HEK293 (cell line): ENCODE measurements around the gene KRTAP4-7.
"Not testable (repeated sequence)": the region's sequence is repeated elsewhere in the genome, so short reads cannot be mapped to it uniquely, and the experiment has no call there.

Experiments used
- CTCF ChIA-PET: fragments of 350-600 bp; formaldehyde crosslinking; extraction: SDS; loops from one replicate; lab custom pipeline; 2021; ENCODE audit warnings: antibody characterized with exemption; lab: Yijun Ruan, JAX
- POLR2A ChIA-PET: fragments of 300-600 bp; formaldehyde crosslinking; extraction: SDS; loops from one replicate; lab custom pipeline; 2020; ENCODE audit warnings: antibody characterized with exemption, inconsistent platforms; lab: Yijun Ruan, JAX
- H3K27ac ChIP-seq: fragments of 200-500 bp; sonication (Bioruptor generic); 2 replicates; pipeline ENCODE4 v1.5.1; 2014; ENCODE audit warnings: low read depth, low read length, control low read depth, inconsistent platforms; ENCODE audit errors: extremely low read depth
- H3K36me3 ChIP-seq, 2 experiments: fragments of 200-500 bp in 1 of 2; sonication (Bioruptor generic) in 1 of 2; 1 replicate in 1 of 2; 2 replicates in 1 of 2; pipeline ENCODE4 v1.5.1; 2014 to 2017; ENCODE audit warnings: inconsistent platforms in 2 of 2, low read length in 2 of 2; ENCODE audit not compliant: control insufficient read depth in 2 of 2, insufficient read depth in 1 of 2
- H3K4me1 ChIP-seq: fragments of 200-500 bp; sonication (Bioruptor generic); 2 replicates; pipeline ENCODE4 v1.5.1; 2014; ENCODE audit warnings: mild to moderate bottlenecking, low read length, inconsistent platforms; ENCODE audit not compliant: control insufficient read depth, insufficient read depth
- H3K4me3 ChIP-seq: 2 replicates; pipeline ENCODE4 v1.5.1; 2011; ENCODE audit warnings: low read depth, mild to moderate bottlenecking, control low read depth, low read length, moderate library complexity
- H3K9me3 ChIP-seq: fragments of 200-500 bp; sonication (Bioruptor generic); 2 replicates; pipeline ENCODE4 v1.5.1; 2014; ENCODE audit warnings: low read depth, low read length, inconsistent platforms; ENCODE audit not compliant: control insufficient read depth, insufficient read depth
- GLIS1 ChIP-seq: fragments of 450-650 bp; formaldehyde crosslinking; IDR thresholded peaks from 2 replicates; pipeline ENCODE4 v1.5.1; 2016; ENCODE audit warnings: missing biosample characterization, missing genetic modification characterization
- GLIS2 ChIP-seq: fragments of 450-650 bp; formaldehyde crosslinking; IDR thresholded peaks from 2 replicates; pipeline ENCODE4 v1.5.1; 2016; ENCODE audit warnings: missing biosample characterization, missing genetic modification characterization
- KLF10 ChIP-seq: fragments of 450-650 bp; IDR thresholded peaks from 2 replicates; pipeline ENCODE4 v1.5.1; 2018; ENCODE audit warnings: missing biosample characterization, mild to moderate bottlenecking, missing genetic modification characterization
- PRDM1 ChIP-seq: fragments of 450-650 bp; formaldehyde crosslinking; IDR thresholded peaks from 2 replicates; pipeline ENCODE4; 2016; ENCODE audit warnings: missing biosample characterization, missing genetic modification characterization
- SALL2 ChIP-seq: fragments of 450-650 bp; formaldehyde crosslinking; IDR thresholded peaks from 2 replicates; pipeline ENCODE4 v1.5.0; 2017; ENCODE audit warnings: missing biosample characterization, mild to moderate bottlenecking, missing genetic modification characterization, borderline replicate concordance
- SCRT2 ChIP-seq: fragments of 450-650 bp; formaldehyde crosslinking; IDR thresholded peaks from 2 replicates; pipeline ENCODE4 v1.5.1; 2016; ENCODE audit warnings: missing biosample characterization, missing genetic modification characterization
- SETDB1 ChIP-seq: IDR thresholded peaks from one replicate; pipeline ENCODE4 v1.6.1; 2017; ENCODE audit warnings: mild to moderate bottlenecking, low read length, moderate library complexity, mixed read lengths; ENCODE audit not compliant: insufficient read length
- TRIM28 ChIP-seq: IDR thresholded peaks from 2 replicates; pipeline ENCODE4 v1.6.1; 2011; ENCODE audit warnings: low read length, control low read depth, borderline replicate concordance
- ZBTB7A ChIP-seq: fragments of 450-650 bp; formaldehyde crosslinking; IDR thresholded peaks from 2 replicates; pipeline ENCODE4 v1.5.1; 2016; ENCODE audit warnings: low read depth, missing biosample characterization, missing genetic modification characterization
- ZEB2 ChIP-seq: fragments of 450-650 bp; formaldehyde crosslinking; IDR thresholded peaks from 2 replicates; pipeline ENCODE4 v1.5.1; 2016; ENCODE audit warnings: missing biosample characterization, missing genetic modification characterization
- ZFHX2 ChIP-seq: fragments of 450-650 bp; formaldehyde crosslinking; conservative IDR thresholded peaks from 2 replicates; pipeline ENCODE4 v1.5.1; 2016; ENCODE audit warnings: missing biosample characterization, missing genetic modification characterization
- ZNF157 ChIP-seq: fragments of 450-650 bp; formaldehyde crosslinking; IDR thresholded peaks from 2 replicates; pipeline ENCODE4 v1.5.1; 2016; ENCODE audit warnings: missing biosample characterization, missing genetic modification characterization
- ZNF184 ChIP-seq: fragments of 450-650 bp; IDR thresholded peaks from 2 replicates; pipeline ENCODE4 v1.5.1; 2018; ENCODE audit warnings: missing biosample characterization, mild to moderate bottlenecking, missing genetic modification characterization
- ZNF37A ChIP-seq: fragments of 450-650 bp; IDR thresholded peaks from 2 replicates; pipeline ENCODE4 v1.5.1; 2018; ENCODE audit warnings: missing biosample characterization, missing genetic modification characterization
- ZNF473 ChIP-seq: fragments of 450-650 bp; formaldehyde crosslinking; IDR thresholded peaks from 2 replicates; pipeline ENCODE4 v1.5.1; 2017; ENCODE audit warnings: missing biosample characterization, missing genetic modification characterization
- ZNF488 ChIP-seq: fragments of 450-650 bp; formaldehyde crosslinking; IDR thresholded peaks from 2 replicates; pipeline ENCODE4 v1.5.1; 2016; ENCODE audit warnings: missing biosample characterization, missing genetic modification characterization
- ZNF501 ChIP-seq: fragments of 450-650 bp; formaldehyde crosslinking; IDR thresholded peaks from 2 replicates; pipeline ENCODE4 v1.5.1; 2016; ENCODE audit warnings: missing biosample characterization, missing genetic modification characterization
- ZNF521 ChIP-seq: fragments of 450-650 bp; formaldehyde crosslinking; IDR thresholded peaks from 2 replicates; pipeline ENCODE4 v1.5.1; 2017; ENCODE audit warnings: missing biosample characterization, mild to moderate bottlenecking, missing genetic modification characterization
- ZNF549 ChIP-seq: fragments of 450-650 bp; IDR thresholded peaks from 2 replicates; pipeline ENCODE4 v1.5.1; 2018; ENCODE audit warnings: missing biosample characterization, missing genetic modification characterization, mild to moderate bottlenecking, inconsistent platforms, moderate library complexity
- ZNF558 ChIP-seq: fragments of 450-650 bp; formaldehyde crosslinking; IDR thresholded peaks from 2 replicates; pipeline ENCODE4 v1.5.1; 2016; ENCODE audit warnings: missing biosample characterization, missing genetic modification characterization
- ZNF561 ChIP-seq: fragments of 450-650 bp; IDR thresholded peaks from 2 replicates; pipeline ENCODE4 v1.5.1; 2018; ENCODE audit warnings: missing biosample characterization, missing genetic modification characterization, borderline replicate concordance
- ZNF629 ChIP-seq: fragments of 450-650 bp; formaldehyde crosslinking; IDR thresholded peaks from 2 replicates; pipeline ENCODE4 v1.5.1; 2017; ENCODE audit warnings: missing biosample characterization, missing genetic modification characterization
- ZNF677 ChIP-seq: fragments of 450-650 bp; IDR thresholded peaks from 2 replicates; pipeline ENCODE4 v1.5.0; 2018; ENCODE audit warnings: missing biosample characterization, mild to moderate bottlenecking, missing genetic modification characterization, moderate library complexity
- ZSCAN16 ChIP-seq: fragments of 450-650 bp; formaldehyde crosslinking; IDR thresholded peaks from 2 replicates; pipeline ENCODE4 v1.5.1; 2016; ENCODE audit warnings: missing biosample characterization, missing genetic modification characterization

KRTAP4-7 gene

GRCh38 chr17:41084100-41084856, at the start of gene KRTAP4-7:
KRTAP4-7 (plus strand) TSS chr17:41084150; CDS start chr17:41084207, 57 bp downstream.
- H3K4me1 ChIP-seq, H3K36me3 ChIP-seq, H3K4me3 ChIP-seq, H3K9me3 ChIP-seq, H3K27ac ChIP-seq, CTCF ChIA-PET, POLR2A ChIA-PET: not testable (repeated sequence)

GRCh38 chr17:41034346-41034935, 49.5 kb upstream of the KRTAP4-7 start, which contains the start of gene KRTAP1-3:
KRTAP1-3 (minus strand) TSS chr17:41034874; CDS start chr17:41034821, 53 bp downstream.
- H3K9me3 ChIP-seq, POLR2A ChIA-PET, H3K4me1 ChIP-seq, H3K36me3 ChIP-seq, H3K27ac ChIP-seq, H3K4me3 ChIP-seq, CTCF ChIA-PET: not testable (repeated sequence)

GRCh38 chr17:41037853-41038350, 46.0 kb upstream of the KRTAP4-7 start:
- ChIA-PET CTCF (interaction anchor here (0.5 to 1.0 kb wide), 3 partner anchors 9 to 314 kb away, joined by 3 read pairs; no protein-coding TSS in a partner anchor), POLR2A (no interaction called here)
- Histone ChIP-seq H3K4me3 (no peak overlapping the region), H3K36me3 (no peaks in the 10 kb centered on the region), H3K9me3 (no peaks in the 10 kb centered on the region)
- TF ChIP-seq SETDB1, result no peak
- no peak for TF ChIP-seq SALL2 (tag by site-specific recombination)
- TF ChIP-seq ZBTB7A, result no peak
- TF ChIP-seq GLIS1 (tag by site-specific recombination), result no peak
- no peak for TF ChIP-seq ZSCAN16 (tag by site-specific recombination)
- no peak for TF ChIP-seq ZFHX2 (tag by site-specific recombination)
- TF ChIP-seq ZNF184, result no peak
- no peak for TF ChIP-seq ZNF521 (tag by site-specific recombination)
- no peak for TF ChIP-seq ZEB2
- no peak for TF ChIP-seq GLIS2 (tag by site-specific recombination)
- TF ChIP-seq, all 188 proteins: peak for 0
- no peaks in the 10 kb centered on the region for H3K4me1 ChIP-seq
- no peak overlapping the region for H3K27ac ChIP-seq

GRCh38 chr17:41040783-41041571, 43.0 kb upstream of the KRTAP4-7 start, which contains the start of gene KRTAP1-1:
KRTAP1-1 (minus strand) TSS chr17:41041450; CDS start chr17:41041397, 53 bp downstream.
- H3K4me3 ChIP-seq, H3K27ac ChIP-seq, H3K9me3 ChIP-seq, POLR2A ChIA-PET, H3K4me1 ChIP-seq, H3K36me3 ChIP-seq: not testable (repeated sequence)
- 0 out of 2 replicates have a peak, but pooled peaks have one; percentile 29 for TF ChIP-seq SCRT2 (tag by site-specific recombination)
- CTCF ChIA-PET, result interaction anchor here (0.6 to 0.7 kb wide), 3 partner anchors 164 to 472 kb away, joined by 3 to 4 read pairs (median 3); no protein-coding TSS in a partner anchor

GRCh38 chr17:41042953-41043352, 41.0 kb upstream of the KRTAP4-7 start:
- CTCF ChIA-PET, result interaction anchor here (1.0 to 1.5 kb wide), 2 partner anchors 15 to 79 kb away, joined by 3 read pairs; no protein-coding TSS in a partner anchor
- no peak for TF ChIP-seq PRDM1 (tag by site-specific recombination)
- TF ChIP-seq ZNF677 (tag by site-specific recombination), result no peak
- no peak for TF ChIP-seq ZNF488
- TF ChIP-seq ZNF549 (tag by site-specific recombination), result no peak
- no peak for TF ChIP-seq KLF10 (tag by site-specific recombination)
- TF ChIP-seq ZNF561 (tag by site-specific recombination), result no peak
- no peak for TF ChIP-seq ZNF501 (tag by site-specific recombination)
- no peak for TF ChIP-seq ZNF473 (tag by site-specific recombination)
- no peak for TF ChIP-seq ZNF629 (tag by site-specific recombination)
- no peak for TF ChIP-seq ZNF558 (tag by site-specific recombination)
- TF ChIP-seq TRIM28, result no peak
- TF ChIP-seq ZNF37A, result no peak
- TF ChIP-seq ZNF157, result no peak

More at GRCh38 chr17:41042953-41043352, 41.0 kb upstream of the KRTAP4-7 start:
- no peak overlapping the region for H3K27ac ChIP-seq
- H3K4me1 ChIP-seq, result no peaks in the 10 kb centered on the region
- no peaks in the 10 kb centered on the region for H3K36me3 ChIP-seq
- POLR2A ChIA-PET, result no interaction called here
- H3K4me3 ChIP-seq, result no peak overlapping the region
- H3K9me3 ChIP-seq, result no peaks in the 10 kb centered on the region; the same call in 1 of the 2 replicates
